Progenitor cell of endocrine pancreas (in vitro differentiated cells): Measurements from ENCODE around the gene CCDC107. TPM values are rescaled to one million over a fixed set of nuclear protein-coding genes. Genes with fewer than 3 reads are reported as not detected.

Source experiments
- DNase-seq: peaks from one replicate; pipeline ENCODE4 v3.0.0; 2021; ENCODE audit warnings: low spot score; ENCODE audit not compliant: unreplicated experiment
- H3K27ac Mint-ChIP-seq: 2 replicates; pipeline ENCODE4 v1.8.0; 2021; ENCODE audit warnings: mild to moderate bottlenecking, moderate library complexity, mixed read lengths
- H3K27me3 Mint-ChIP-seq: 2 replicates; pipeline ENCODE4 v1.8.0; 2021; ENCODE audit warnings: mixed read lengths
- H3K36me3 Mint-ChIP-seq: 2 replicates; pipeline ENCODE4 v1.8.0; 2022; ENCODE audit warnings: mixed read lengths; ENCODE audit not compliant: insufficient read depth
- H3K4me1 Mint-ChIP-seq: 2 replicates; pipeline ENCODE4 v1.8.0; 2021; ENCODE audit warnings: low read depth, mixed read lengths
- H3K4me3 Mint-ChIP-seq: 2 replicates; pipeline ENCODE4 v1.8.0; 2021; ENCODE audit warnings: low read depth, mild to moderate bottlenecking, moderate library complexity, mixed read lengths
- H3K9me3 Mint-ChIP-seq: 2 replicates; pipeline ENCODE4 v1.8.0; 2021; ENCODE audit warnings: low read depth, mixed read lengths
- CTCF ChIP-seq: fragments of 200-600 bp; sonication (generic); IDR thresholded peaks from one replicate; pipeline ENCODE4 v1.5.0; 2021; ENCODE audit warnings: antibody characterized with exemption, mild to moderate bottlenecking; ENCODE audit not compliant: unreplicated experiment
- total RNA-seq: library from RNA; stranded (reverse); gene quantifications from 2 replicates; pipeline ENCODE4 v1.2.1, GENCODE V29; 2021

The CCDC107 gene
- total RNA-seq, 1 donor from 2014 or later: 18.8 TPM

GRCh38 chr9:35650341-35651158 lies 7.5 kb upstream of the CCDC107 start, which contains the start of gene SIT1:
Gene SIT1, minus strand, starts transcription at chr9:35650931. Its CDS starts 78 bp downstream, at chr9:35650853.
- Mint-ChIP-seq H3K36me3 (no peaks in the 10 kb centered on the region), H3K4me1 (peaks cover 17% of the 10 kb centered on the region), H3K27ac (no peak within 1 kb of the TSS), H3K27me3 (peaks cover 11% of the 10 kb centered on the region), H3K9me3 (no peaks in the 10 kb centered on the region), H3K4me3 (peak within 1 kb of the TSS; percentile 16)
- no peak for TF ChIP-seq CTCF
- DNase-seq: no peak

- peaks cover 15% of the 10 kb centered on the region for H3K4me1 Mint-ChIP-seq
- TF ChIP-seq CTCF: no peak
- H3K9me3 Mint-ChIP-seq: no peaks in the 10 kb centered on the region
- no peak overlapping the region for H3K27ac Mint-ChIP-seq
- H3K27me3 Mint-ChIP-seq: peaks cover 18% of the 10 kb centered on the region
- no peak for DNase-seq
- H3K4me3 Mint-ChIP-seq: no peak overlapping the region
- H3K36me3 Mint-ChIP-seq: no peaks in the 10 kb centered on the region
Observed at GRCh38 chr9:35651956-35652828, 5.9 kb upstream of the CCDC107 start.

GRCh38 chr9:35652829-35653209 lies 5.3 kb upstream of the CCDC107 start:
- Mint-ChIP-seq H3K9me3 (no peaks in the 10 kb centered on the region), H3K36me3 (peaks cover under 1% of the 10 kb centered on the region), H3K4me3 (no peak overlapping the region), H3K4me1 (peaks cover 13% of the 10 kb centered on the region), H3K27me3 (peaks cover 15% of the 10 kb centered on the region), H3K27ac (no peak overlapping the region)
- DNase-seq: no peak
- no peak for TF ChIP-seq CTCF

- Mint-ChIP-seq H3K4me1 (peaks cover 13% of the 10 kb centered on the region), H3K9me3 (no peaks in the 10 kb centered on the region), H3K36me3 (peaks cover 2% of the 10 kb centered on the region), H3K27ac (no peak overlapping the region), H3K4me3 (no peak overlapping the region), H3K27me3 (peaks cover 8% of the 10 kb centered on the region)
- TF ChIP-seq CTCF: no peak
- no peak for DNase-seq
Observed at GRCh38 chr9:35653611-35654010, 4.5 kb upstream of the CCDC107 start.

- H3K9me3 Mint-ChIP-seq: no peaks in the 10 kb centered on the region
- H3K27me3 Mint-ChIP-seq: peaks cover 6% of the 10 kb centered on the region
- TF ChIP-seq CTCF: no peak
- H3K27ac Mint-ChIP-seq: no peak overlapping the region
- H3K4me3 Mint-ChIP-seq: no peak overlapping the region
- H3K4me1 Mint-ChIP-seq: peaks cover 18% of the 10 kb centered on the region
- H3K36me3 Mint-ChIP-seq: peaks cover 5% of the 10 kb centered on the region
- DNase-seq: no peak
Observed at GRCh38 chr9:35656348-35656747, 1.7 kb upstream of the CCDC107 start.
